ENCODE data around the gene FAM168A. TPM values are rescaled to one million over a fixed set of nuclear protein-coding genes. Genes with fewer than 3 reads are reported as not detected.
A peak's percentile ranks its signal among the peaks of the same experiment; 100 is the strongest.

FAM168A gene
- total RNA-seq, 4 donors from 2014 or later, result 31.1 to 50.8 (median 41.1) TPM

- DNase-seq (ENCODE audit: extremely low spot score), result no peak
- TF ChIP-seq EP300 (IDR thresholded peaks at IDR 0.05) (no peak), POLR2A (IDR thresholded peaks at IDR 0.05; ENCODE audit: low read depth) (no peak), POLR2AphosphoS5 (IDR thresholded peaks at IDR 0.05) (no peak)
- TF ChIP-seq, protein P1, sequence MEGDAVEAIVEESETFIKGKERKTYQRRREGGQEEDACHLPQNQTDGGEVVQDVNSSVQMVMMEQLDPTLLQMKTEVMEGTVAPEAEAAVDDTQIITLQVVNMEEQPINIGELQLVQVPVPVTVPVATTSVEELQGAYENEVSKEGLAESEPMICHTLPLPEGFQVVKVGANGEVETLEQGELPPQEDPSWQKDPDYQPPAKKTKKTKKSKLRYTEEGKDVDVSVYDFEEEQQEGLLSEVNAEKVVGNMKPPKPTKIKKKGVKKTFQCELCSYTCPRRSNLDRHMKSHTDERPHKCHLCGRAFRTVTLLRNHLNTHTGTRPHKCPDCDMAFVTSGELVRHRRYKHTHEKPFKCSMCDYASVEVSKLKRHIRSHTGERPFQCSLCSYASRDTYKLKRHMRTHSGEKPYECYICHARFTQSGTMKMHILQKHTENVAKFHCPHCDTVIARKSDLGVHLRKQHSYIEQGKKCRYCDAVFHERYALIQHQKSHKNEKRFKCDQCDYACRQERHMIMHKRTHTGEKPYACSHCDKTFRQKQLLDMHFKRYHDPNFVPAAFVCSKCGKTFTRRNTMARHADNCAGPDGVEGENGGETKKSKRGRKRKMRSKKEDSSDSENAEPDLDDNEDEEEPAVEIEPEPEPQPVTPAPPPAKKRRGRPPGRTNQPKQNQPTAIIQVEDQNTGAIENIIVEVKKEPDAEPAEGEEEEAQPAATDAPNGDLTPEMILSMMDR (IDR thresholded peaks at IDR 0.05), result no peak
- Histone ChIP-seq H3K27me3 (no peaks in the 10 kb centered on the region), H3K4me1 (no peaks in the 10 kb centered on the region), H3K27ac (replicated peaks in 1 of 4) (no peak overlapping the region), H3K9me3 (no peaks in the 10 kb centered on the region), H3K36me3 (no peaks in the 10 kb centered on the region), H3K4me3 (no peak overlapping the region)
- WGBS, result 89% methylated on average over 2 of the region's 2 CpGs
- intact Hi-C loops (cut with DNase I), result no loop called here
Measured at GRCh38 chr11:73633999-73634398, 36.1 kb upstream of the FAM168A start.

GRCh38 chr11:73632996-73633395, 35.1 kb upstream of the FAM168A start:
- 91% methylated on average over 3 of the region's 4 CpGs for WGBS
- Histone ChIP-seq H3K9me3 (no peaks in the 10 kb centered on the region), H3K27ac (replicated peaks in 1 of 4) (no peak overlapping the region), H3K4me1 (no peaks in the 10 kb centered on the region), H3K27me3 (no peaks in the 10 kb centered on the region), H3K36me3 (no peaks in the 10 kb centered on the region), H3K4me3 (no peak overlapping the region)
- TF ChIP-seq POLR2AphosphoS5 (IDR thresholded peaks at IDR 0.05), result no peak
- TF ChIP-seq, protein P1 (IDR thresholded peaks at IDR 0.05), result no peak
- no peak for TF ChIP-seq EP300 (IDR thresholded peaks at IDR 0.05)
- TF ChIP-seq POLR2A (IDR thresholded peaks at IDR 0.05; ENCODE audit: low read depth), result no peak
- intact Hi-C loops (cut with DNase I), result no loop called here
- no peak for DNase-seq (ENCODE audit: extremely low spot score)

DNA sequence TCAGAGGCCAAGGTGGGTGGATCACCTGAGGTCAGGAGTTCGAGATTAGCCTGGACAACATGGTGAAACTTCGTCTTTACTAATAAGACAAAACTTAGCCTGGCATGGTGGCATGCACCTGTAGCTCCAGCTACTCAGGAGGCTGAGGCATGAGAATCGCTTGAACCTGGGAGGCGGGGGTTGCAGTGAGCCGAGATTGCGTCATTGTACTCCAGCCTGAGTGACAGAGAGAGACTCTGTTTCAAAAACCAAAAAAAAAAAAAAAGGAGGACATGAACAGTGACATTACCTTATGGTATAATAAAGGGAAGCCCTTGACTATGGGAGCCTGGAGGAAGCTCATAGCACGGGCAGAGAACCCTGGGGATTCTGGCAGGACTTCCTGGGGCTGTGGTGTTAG, 32.0 kb upstream of the FAM168A start:
- TF ChIP-seq POLR2A (IDR thresholded peaks at IDR 0.05; ENCODE audit: low read depth), result no peak
- no peak for TF ChIP-seq POLR2AphosphoS5 (IDR thresholded peaks at IDR 0.05)
- TF ChIP-seq, protein P1 (IDR thresholded peaks at IDR 0.05), result no peak
- TF ChIP-seq EP300 (IDR thresholded peaks at IDR 0.05), result no peak
- Histone ChIP-seq H3K27me3 (peaks cover 0 to 5% (median 0%) of the 10 kb centered on the region in 4 donors), H3K4me3 (no peak overlapping the region), H3K4me1 (peaks cover 4 to 10% (median 9%) of the 10 kb centered on the region in 4 donors), H3K36me3 (no peaks in the 10 kb centered on the region), H3K27ac (replicated peaks in 1 of 4) (no peak overlapping the region), H3K9me3 (no peaks in the 10 kb centered on the region)
- 71% methylated on average over 7 of the region's 7 CpGs for WGBS
- no peak for DNase-seq (ENCODE audit: extremely low spot score)
- intact Hi-C loops (cut with DNase I), result loop anchor here (10.0 kb wide), 1 partner anchor 225 kb away; no protein-coding TSS in a partner anchor

GRCh38 chr11:73625696-73626318, 27.9 kb upstream of the FAM168A start:
- TF ChIP-seq POLR2A (IDR thresholded peaks at IDR 0.05; ENCODE audit: low read depth) (no peak), POLR2AphosphoS5 (IDR thresholded peaks at IDR 0.05) (peak in 1 of 2 donors; percentile 46)
- TF ChIP-seq, protein P1 (IDR thresholded peaks at IDR 0.05), result peak; percentile 82 to 98 (median 86)
- 31% methylated on average over 19 of the region's 19 CpGs for WGBS
- Histone ChIP-seq H3K27ac (replicated peaks in 1 of 4) (no peak overlapping the region), H3K27me3 (peaks cover 0 to 30% (median 0%) of the 10 kb centered on the region in 4 donors), H3K9me3 (no peaks in the 10 kb centered on the region), H3K4me3 (peak overlapping the region; percentile 28 to 40 (median 36)), H3K36me3 (no peaks in the 10 kb centered on the region), H3K4me1 (peaks cover 4 to 10% (median 9%) of the 10 kb centered on the region in 4 donors)
- DNase-seq (ENCODE audit: extremely low spot score), result no peak
- intact Hi-C loops (cut with DNase I), result loop anchor here (2.0 to 10.0 kb wide), 2 partner anchors 37 to 221 kb away; no protein-coding TSS in a partner anchor

Measured in esophagus muscularis mucosa (tissue), 4 donors.